Smooth muscle cell (in vitro differentiated cells): ENCODE data around the gene PLAC1. TPM values are rescaled to one million over a fixed set of nuclear protein-coding genes. Genes with fewer than 3 reads are reported as not detected.

Source experiments
- DNase-seq: peaks from one replicate; lab custom pipeline; 2025; ENCODE audit not compliant: unreplicated experiment; lab: John Stamatoyannopoulos, UW
- H2AFZ ChIP-seq: fragments of 200-600 bp; sonication (generic); 2 replicates; pipeline ENCODE4 v1.6.0; 2016; ENCODE audit warnings: antibody characterized with exemption, low read depth, mild to moderate bottlenecking
- H3F3A ChIP-seq: fragments of 200-600 bp; sonication (generic); 2 replicates; pipeline ENCODE4 v1.6.0; 2017; ENCODE audit warnings: antibody characterized with exemption, low read depth
- H3K27ac ChIP-seq: fragments of 200-600 bp; sonication (generic); 2 replicates; pipeline ENCODE4 v1.5.1; 2016; ENCODE audit warnings: low read depth, mild to moderate bottlenecking
- H3K27me3 ChIP-seq: fragments of 200-600 bp; sonication (generic); 2 replicates; pipeline ENCODE4 v1.6.1; 2016; ENCODE audit warnings: low read depth, mild to moderate bottlenecking
- H3K36me3 ChIP-seq: fragments of 200-600 bp; sonication (generic); 2 replicates; pipeline ENCODE4 v1.5.1; 2016; ENCODE audit warnings: low read depth
- H3K4me1 ChIP-seq: fragments of 200-600 bp; sonication (generic); 2 replicates; pipeline ENCODE4 v1.5.1; 2016; ENCODE audit warnings: low read depth
- H3K4me2 ChIP-seq: fragments of 200-600 bp; sonication (generic); 2 replicates; pipeline ENCODE4 v1.6.0; 2016; ENCODE audit warnings: mild to moderate bottlenecking
- H3K4me3 ChIP-seq: fragments of 200-600 bp; sonication (generic); 2 replicates; pipeline ENCODE4 v1.5.1; 2016; ENCODE audit warnings: mild to moderate bottlenecking
- H3K79me2 ChIP-seq: fragments of 200-600 bp; sonication (generic); 2 replicates; pipeline ENCODE4 v1.6.0; 2016; ENCODE audit warnings: low read depth, mild to moderate bottlenecking
- H3K9ac ChIP-seq: fragments of 200-600 bp; sonication (generic); 2 replicates; pipeline ENCODE4 v1.6.0; 2016; ENCODE audit warnings: low read depth
- H3K9me3 ChIP-seq: fragments of 200-600 bp; sonication (generic); replicated peaks from 2 replicates; pipeline ENCODE4 v1.5.1; 2016; ENCODE audit warnings: low read depth
- H4K20me1 ChIP-seq: fragments of 200-600 bp; sonication (generic); 2 replicates; pipeline ENCODE4 v1.6.0; 2016; ENCODE audit warnings: low read depth
- CTCF ChIP-seq: fragments of 200-600 bp; sonication (generic); IDR thresholded peaks from 2 replicates; pipeline ENCODE4 v1.5.1; 2017; ENCODE audit warnings: borderline replicate concordance, mild to moderate bottlenecking, antibody characterized with exemption; ENCODE audit not compliant: insufficient read depth, poor library complexity, severe bottlenecking
- WGBS: methylation state at CpG from one replicate; pipeline ENCODE4 v1.1.7; 2016; ENCODE audit warnings: low lambda C conversion rate; 5-methylcytosine and 5-hydroxymethylcytosine counted together
- polyA plus RNA-seq: library from polyadenylated mRNA; unstranded; fragments of >200 nt; fragmentation: Nextera tagmentation; extraction: Ambion mirVana; gene quantifications from 2 replicates; pipeline ENCODE4 v1.2.1, GENCODE V29; 2016
- total RNA-seq: library from RNA; depleted of rRNA; stranded (reverse); fragments of >200 nt; gene quantifications from 2 replicates; pipeline ENCODE4 v1.2.3, GENCODE V29; 2014

Gene PLAC1
- total and polyA plus RNA-seq, 2 experiments from 2014 or later: 0.31 to 1.1 TPM

DNA sequence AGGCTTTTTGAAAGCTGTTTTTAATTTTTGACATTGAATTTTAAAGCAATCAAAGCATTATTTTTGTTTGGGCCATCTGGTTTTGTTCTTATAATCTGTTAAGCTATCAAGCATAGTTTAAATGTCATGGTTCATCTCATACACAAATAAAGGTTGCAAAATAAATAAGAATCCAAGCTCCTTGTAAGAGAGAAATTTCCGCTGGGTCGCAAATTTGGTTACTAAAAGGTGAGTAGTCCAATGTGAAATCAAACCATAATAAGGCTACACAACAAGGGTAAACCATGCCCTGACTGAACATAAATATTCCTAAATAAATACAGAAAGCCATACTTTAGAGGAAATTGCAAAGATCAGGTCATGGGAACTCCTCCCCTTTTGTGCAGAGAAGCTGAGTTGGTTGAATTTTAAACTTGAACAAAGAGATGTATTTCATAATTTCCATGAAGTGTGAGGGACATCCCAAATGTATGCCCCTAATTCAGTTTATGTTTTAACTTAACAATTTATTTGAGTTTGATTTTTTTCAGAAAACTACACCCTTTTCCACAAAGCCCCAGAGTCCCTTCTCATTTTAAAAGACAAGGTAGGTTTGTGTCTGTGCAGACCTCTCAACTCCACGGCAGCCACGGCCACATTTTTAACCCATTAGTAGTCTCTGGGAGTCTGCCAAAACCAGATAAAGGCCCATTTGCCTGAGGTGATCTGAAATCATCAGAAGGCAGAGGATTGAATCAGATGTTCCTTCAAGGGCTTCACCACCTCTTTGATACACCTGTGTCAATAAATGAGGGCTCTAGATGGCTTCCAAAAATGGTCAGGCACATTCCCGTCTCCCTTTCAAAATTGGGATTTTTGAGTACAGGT is 85.2 kb downstream of the PLAC1 start:
- no peak for DNase-seq
- Histone ChIP-seq H3K27me3 (no peaks in the 10 kb centered on the region), H3K4me1 (peaks cover 7% of the 10 kb centered on the region), H3K79me2 (no peaks in the 10 kb centered on the region), H3K27ac (no peak overlapping the region), H3K36me3 (no peaks in the 10 kb centered on the region), H2AFZ (no peak overlapping the region), H3K9ac (no peak overlapping the region), H4K20me1 (no peaks in the 10 kb centered on the region), H3F3A (no peaks in the 10 kb centered on the region), H3K4me3 (no peak overlapping the region), H3K9me3 (no peaks in the 10 kb centered on the region), H3K4me2 (no peak overlapping the region)
- 58% methylated on average over 5 of the region's 5 CpGs for WGBS
- no peak for TF ChIP-seq CTCF

- TF ChIP-seq CTCF: no peak
- 25% methylated on average over 5 of the region's 5 CpGs for WGBS
Measured at GRCh38 chrX:134571796-134572195, 86.5 kb downstream of the PLAC1 start.

GRCh38 chrX:134570899-134571298 is 87.4 kb downstream of the PLAC1 start:
- DNase-seq: no peak
- no peak overlapping the region for H3K9ac ChIP-seq
- no peak overlapping the region for H2AFZ ChIP-seq
- no peak overlapping the region for H3K4me3 ChIP-seq
- H3F3A ChIP-seq: no peaks in the 10 kb centered on the region
- no peaks in the 10 kb centered on the region for H3K36me3 ChIP-seq
- no peaks in the 10 kb centered on the region for H3K27me3 ChIP-seq
- peak overlapping the region; percentile 65 for H3K4me2 ChIP-seq
- no peaks in the 10 kb centered on the region for H4K20me1 ChIP-seq
- no peaks in the 10 kb centered on the region for H3K79me2 ChIP-seq
- WGBS: 38% methylated on average over 2 of the region's 2 CpGs
- no peaks in the 10 kb centered on the region for H3K9me3 ChIP-seq
- TF ChIP-seq CTCF: no peak
- H3K27ac ChIP-seq: no peak overlapping the region
- peaks cover 7% of the 10 kb centered on the region for H3K4me1 ChIP-seq

More at GRCh38 chrX:134571796-134572195, 86.5 kb downstream of the PLAC1 start:
- H3K4me3 ChIP-seq: no peak overlapping the region
- no peaks in the 10 kb centered on the region for H3K36me3 ChIP-seq
- H3K9ac ChIP-seq: no peak overlapping the region
- no peak for DNase-seq
- H3F3A ChIP-seq: no peaks in the 10 kb centered on the region
- peak overlapping the region; percentile 65 for H3K4me2 ChIP-seq
- peak overlapping the region; percentile 42 for H3K27ac ChIP-seq
- peaks cover 7% of the 10 kb centered on the region for H3K4me1 ChIP-seq
- no peaks in the 10 kb centered on the region for H3K79me2 ChIP-seq
- no peaks in the 10 kb centered on the region for H4K20me1 ChIP-seq
- H3K27me3 ChIP-seq: no peaks in the 10 kb centered on the region
- no peaks in the 10 kb centered on the region for H3K9me3 ChIP-seq
- peak overlapping the region; percentile 19 for H2AFZ ChIP-seq

DNA sequence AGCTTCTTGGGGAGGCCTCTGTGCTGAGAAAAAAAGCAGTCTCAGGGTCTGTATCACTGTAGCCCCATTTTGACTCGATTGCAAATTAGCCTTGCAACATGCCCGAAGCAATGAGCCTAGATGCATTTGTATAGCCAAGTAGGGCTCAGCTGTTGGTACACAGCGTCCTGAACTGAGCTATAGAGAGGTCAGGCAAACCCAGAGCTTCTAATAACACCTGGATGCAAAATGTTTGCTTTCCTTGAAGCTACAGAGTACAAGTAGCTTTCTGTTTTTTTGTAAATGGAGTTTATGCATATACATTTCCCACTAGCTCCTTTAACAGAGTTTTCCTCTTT is 87.8 kb downstream of the PLAC1 start:
- Histone ChIP-seq H3F3A (no peaks in the 10 kb centered on the region), H4K20me1 (no peaks in the 10 kb centered on the region), H3K79me2 (no peaks in the 10 kb centered on the region), H3K9ac (no peak overlapping the region), H3K4me1 (peaks cover 7% of the 10 kb centered on the region), H2AFZ (no peak overlapping the region), H3K27ac (no peak overlapping the region), H3K36me3 (no peaks in the 10 kb centered on the region), H3K9me3 (no peaks in the 10 kb centered on the region), H3K4me3 (no peak overlapping the region), H3K27me3 (no peaks in the 10 kb centered on the region), H3K4me2 (peak overlapping the region; percentile 65)
- no peak for TF ChIP-seq CTCF
- WGBS: 47% methylated on average over 3 of the region's 3 CpGs
- DNase-seq: no peak
